Hindlimb muscle (tissue), 1 donor: ENCODE results near the gene ALOXE3. TPM values are rescaled to one million over a fixed set of nuclear protein-coding genes. Genes with fewer than 3 reads are reported as not detected.
"Not testable (repeated sequence)": the region's sequence is repeated elsewhere in the genome, so short reads cannot be mapped to it uniquely, and the experiment has no call there.

ENCODE experiments used
- DNase-seq: peaks from one replicate; pipeline ENCODE4 v3.0.0-alpha.2; 2013
- polyA plus RNA-seq: library from polyadenylated mRNA; unstranded; fragments of 120-200 nt; gene quantifications from one replicate; pipeline ENCODE4 v1.2.1, GENCODE V29; 2013; ENCODE audit not compliant: insufficient read length

ALOXE3 gene
- polyA plus RNA-seq, 1 donor = not detected

DNA sequence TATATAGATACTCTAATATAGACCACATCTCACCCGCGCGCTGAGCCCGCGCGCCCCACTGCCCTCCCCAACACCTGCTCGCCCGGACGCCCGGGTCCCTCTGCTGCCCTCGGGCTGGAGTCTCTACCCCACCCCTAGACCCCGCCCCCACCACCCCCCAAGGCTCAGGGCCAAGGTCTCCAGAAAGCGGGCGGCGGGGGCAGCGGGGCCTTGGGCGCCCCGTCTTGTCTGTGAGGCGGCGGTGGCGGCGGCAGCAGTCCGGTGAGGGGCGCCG lies 3.0 kb upstream of the ALOXE3 start:
- no peak for DNase-seq

DNA sequence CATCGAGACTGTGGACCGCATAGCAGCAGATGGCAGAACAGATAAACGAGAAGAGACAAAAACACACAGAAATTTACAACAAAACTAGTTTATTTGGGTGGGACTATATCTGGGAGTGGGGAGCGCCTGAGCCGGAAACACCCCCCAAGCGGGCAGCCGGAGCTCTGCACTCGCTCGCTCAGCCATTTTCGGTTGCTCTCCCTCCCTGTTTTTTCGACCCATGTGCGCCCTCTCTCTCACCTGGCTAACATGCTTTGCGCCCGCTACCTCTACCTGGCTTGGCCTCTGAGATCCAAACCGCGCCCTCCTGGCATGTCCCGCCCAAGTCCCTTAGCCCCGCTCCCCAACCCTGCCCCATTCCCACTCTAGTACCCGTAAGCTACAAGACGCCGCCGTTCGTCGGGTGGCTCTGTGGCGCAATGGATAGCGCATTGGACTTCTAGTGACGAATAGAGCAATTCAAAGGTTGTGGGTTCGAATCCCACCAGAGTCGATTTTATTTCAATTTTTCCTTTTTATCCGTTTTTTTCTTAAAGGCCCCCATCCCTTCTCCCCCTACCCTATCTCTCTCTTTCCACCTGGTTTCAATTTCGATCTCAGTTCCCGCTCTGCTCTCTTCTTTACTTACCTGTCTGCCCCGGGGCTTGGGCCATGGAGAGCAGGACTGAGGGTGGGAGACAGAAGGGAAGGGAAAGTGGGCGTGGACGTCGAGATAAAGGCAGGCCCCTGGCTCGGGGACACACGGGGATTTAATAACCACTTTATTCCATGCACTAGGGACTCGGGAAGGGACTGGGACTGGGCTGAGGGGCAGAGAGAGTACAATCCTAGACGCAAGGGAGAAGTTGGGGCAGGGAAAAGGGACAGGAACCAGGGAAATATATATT lies 2.4 kb upstream of the ALOXE3 start:
- no peak for DNase-seq

DNA sequence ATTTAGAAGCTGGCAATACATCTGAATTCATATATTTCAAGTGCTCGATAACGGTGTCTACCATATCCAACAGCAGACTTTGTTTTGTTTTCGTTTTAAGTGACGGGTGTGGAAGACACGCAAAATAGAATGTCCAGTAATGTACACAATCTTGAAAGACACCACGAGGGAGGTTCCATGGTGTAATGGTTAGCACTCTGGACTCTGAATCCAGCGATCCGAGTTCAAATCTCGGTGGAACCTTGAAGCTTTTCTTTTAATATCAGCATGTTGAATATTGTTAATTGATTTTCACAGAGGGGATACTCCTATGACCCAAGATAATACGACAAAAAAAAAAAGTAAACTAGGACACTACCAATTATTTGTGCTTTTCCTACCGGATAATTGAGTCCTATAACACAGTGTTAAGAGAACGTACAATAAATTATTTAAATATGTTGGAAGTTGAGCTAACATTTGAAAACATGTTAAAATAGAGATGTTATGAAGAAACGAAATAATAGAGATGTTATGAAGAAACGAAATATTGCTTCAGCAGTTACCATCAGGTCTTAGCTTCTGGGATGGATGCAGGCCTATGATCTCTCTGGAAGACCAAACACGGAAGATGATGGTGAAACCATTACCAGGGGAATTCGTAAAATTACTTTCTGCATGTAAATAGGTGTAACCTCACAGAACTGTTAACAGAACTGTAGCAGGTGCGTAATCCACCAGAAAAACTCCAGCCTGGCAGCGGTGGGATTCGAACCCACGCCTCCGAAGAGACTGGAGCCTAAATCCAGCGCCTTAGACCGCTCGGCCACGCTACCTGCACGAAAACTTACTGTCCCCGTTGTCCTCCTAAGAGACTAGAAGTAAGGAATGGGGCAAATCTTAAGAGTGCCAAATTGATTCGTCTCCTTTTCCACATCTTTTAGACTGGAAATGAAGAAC lies 1.5 kb upstream of the ALOXE3 start:
- peak; percentile 90 for DNase-seq

DNA sequence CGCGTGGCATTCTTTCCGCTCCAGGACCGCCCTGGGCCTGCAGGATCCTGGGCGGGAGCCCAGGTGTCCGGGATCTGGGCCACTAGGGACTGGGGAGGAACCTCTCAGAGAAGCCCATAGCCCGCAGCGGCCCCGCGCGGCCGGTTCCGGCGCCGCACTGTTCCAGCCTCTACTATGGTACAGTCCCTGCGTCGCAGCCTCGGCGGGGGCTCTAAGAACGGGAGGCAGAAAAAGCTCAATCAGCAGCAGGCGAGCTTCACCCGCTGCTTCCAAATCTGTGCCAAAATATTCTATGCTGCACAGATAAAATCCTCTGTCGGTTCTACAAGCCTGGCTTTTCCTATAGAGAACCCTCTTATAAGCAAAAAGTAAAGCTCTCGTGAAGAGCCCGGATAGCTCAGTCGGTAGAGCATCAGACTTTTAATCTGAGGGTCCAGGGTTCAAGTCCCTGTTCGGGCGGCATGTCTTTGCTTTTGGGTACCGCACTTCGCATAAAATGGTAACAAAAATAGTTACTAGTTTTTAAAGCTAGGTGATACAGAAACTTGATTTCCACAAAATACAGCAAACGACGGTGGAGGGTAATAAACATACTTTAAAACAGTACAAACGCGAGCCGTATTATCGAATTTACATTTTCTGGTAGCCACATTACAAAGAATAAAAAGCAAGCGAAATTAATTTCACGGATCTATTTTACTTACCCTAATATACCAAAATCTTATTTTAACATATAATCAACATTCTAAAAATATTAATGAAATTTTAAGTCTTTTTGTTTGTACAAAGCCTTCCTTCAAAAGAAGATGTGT lies 661 bp upstream of the ALOXE3 start:
- peak; percentile 84 for DNase-seq

DNA sequence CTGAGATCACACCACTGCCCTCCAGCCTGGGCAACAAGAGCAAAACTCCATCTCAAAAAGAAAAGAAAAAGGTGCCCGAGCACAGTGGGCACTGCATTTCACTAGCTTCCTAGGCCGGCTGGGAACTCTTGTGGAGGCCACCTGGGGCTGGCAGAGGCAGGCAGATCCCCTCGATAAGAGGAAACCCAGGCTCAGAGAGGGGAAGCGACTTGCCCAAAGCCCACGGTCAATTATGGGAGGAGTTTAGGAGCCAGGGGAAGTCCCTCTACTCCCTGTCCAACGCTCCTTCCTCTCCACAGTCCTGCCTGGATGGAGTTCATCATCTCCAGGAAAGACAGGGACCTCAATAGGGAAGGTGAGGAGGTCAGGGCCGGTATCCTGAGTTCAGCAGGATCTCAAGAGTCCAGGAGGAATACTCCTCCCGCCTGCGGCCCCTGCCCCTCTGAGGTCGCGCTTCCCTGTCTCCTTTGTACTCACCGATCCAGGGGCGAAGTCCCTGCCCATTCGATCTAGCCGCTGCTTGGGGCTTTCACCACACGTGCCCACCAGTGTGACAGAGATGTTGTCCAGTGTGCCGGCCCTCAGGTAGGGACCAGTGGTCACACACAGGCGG lies 841 bp downstream of the ALOXE3 start:
- no peak for DNase-seq

DNA sequence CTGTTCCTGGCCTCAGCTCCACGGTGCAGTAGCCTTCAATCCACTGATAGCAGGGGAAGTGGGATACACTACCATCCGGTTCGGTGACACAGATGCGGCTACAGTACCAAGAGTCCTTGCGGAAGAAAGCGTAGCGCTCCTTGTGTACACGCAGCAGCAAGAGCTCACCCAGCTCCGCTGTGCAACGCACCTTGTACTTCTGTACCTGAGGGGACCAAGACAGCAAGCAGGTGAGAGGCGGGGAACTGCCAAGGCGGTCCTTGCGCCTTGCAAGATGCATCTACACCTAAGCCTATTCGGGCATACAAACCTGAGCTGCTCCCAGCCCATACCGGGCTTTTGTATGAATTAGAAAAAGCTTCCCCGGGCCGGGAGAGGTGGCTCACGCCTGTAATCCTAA lies 1.5 kb downstream of the ALOXE3 start:
- DNase-seq = no peak

DNA sequence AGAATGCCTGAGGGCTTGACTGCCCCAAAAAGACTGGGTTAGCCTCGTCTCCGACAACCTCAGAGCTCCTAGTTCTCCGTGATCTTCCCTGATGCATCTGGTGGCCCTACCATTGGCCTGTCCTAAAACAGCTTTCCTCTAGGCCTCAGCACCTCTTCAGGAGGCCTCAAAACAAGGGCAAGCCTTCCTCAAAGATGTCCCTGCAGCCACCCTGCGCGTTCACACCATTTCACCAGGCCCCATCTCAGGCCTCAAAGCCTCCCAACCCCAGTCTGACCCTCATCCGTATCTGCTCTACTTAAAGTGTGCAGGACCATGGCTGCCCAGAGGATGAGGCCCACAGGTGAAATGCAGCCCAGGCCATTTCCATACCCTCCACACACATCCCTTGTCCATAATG lies 7.4 kb downstream of the ALOXE3 start:
- DNase-seq = no peak

DNA sequence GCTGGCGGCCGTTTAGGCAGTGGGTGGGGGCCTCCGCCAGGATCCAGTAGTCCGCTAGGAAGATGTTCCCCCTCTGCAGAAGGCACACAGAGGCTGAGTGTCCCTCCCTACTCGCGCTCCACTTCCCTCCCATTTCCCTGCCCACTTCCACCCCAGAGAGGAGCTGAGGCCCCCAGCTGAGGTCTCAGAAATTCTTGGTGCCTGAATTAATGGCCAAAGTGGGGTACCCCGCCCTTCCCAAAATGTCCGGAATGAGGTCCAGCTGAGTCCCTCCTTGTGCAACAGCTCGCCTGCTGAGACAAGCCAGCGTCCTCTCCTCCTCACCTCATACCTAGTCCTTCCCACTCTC lies 7.9 kb downstream of the ALOXE3 start:
- no peak for DNase-seq

DNA sequence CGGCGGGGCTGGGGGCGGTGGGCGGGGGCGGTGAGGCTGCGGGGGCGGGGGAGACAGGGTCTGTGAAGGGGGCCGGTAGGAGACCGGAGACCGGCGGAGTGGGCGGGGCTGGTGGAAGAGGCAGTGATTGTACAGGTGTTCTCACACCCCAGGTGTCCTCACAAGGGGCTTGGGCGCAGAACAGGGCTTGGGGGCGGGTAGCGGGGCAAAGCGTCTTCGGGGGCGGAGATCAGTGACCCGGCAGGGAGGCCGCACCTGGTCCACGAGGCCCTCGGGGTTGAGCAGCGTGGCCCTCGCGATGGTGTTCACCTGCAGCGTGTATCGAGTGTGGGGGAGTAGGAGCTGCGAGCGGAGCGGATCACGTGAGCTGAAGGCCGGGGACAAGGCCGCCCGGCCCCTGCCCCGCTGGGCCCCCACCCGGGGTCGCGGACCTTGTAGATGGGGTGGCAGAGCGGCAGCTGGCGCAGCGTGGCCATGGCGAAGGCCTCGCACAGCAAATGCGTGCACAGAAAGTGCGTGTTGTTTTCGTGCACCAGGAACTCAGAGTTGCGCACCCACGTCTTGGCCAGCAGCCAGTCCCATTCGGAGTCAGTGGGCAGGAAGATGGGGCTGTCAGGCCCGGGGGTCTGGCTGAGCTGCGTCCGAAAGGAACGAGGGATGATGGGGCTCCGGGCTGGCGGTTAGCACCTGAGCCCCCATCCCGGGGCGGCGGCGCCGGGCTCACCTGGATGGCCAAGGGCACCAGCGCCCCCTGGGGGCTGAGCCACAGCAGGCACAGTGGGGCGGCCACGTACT lies 8.5 kb downstream of the ALOXE3 start:
- peak; percentile 20 for DNase-seq

DNA sequence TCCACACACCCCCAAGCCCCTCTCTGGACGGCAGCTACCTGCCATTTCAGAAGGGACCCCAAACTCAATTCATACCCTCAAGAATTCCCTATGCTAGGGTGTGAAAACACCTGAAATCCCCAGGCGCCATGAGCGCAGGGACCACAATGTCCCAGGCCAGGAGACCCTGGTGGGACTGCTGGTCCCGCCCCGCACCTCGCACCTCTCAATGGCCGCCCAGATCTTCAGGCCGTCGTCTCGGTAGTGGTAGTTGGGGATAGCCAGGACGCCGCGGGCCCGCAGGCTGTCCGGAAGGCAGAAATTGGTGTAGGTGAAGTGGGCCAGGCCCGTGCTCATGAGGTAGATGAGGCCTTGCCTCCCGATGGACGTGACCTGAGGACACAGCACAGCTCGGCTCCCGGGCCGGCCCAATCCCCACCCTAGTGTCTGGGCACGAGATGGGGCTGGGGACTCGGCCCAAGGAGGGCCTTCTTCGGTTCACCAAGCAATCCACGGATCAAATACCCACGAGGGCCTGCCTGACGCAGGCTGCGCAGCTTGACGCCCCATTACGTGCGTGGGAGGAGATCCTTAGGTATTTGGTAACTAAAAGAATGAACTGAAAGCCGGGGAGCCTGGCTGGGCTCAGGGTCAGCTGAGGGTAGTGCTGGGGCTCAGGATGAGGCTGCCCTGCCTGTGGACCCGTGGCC lies 9.2 kb downstream of the ALOXE3 start:
- no peak for DNase-seq

DNA sequence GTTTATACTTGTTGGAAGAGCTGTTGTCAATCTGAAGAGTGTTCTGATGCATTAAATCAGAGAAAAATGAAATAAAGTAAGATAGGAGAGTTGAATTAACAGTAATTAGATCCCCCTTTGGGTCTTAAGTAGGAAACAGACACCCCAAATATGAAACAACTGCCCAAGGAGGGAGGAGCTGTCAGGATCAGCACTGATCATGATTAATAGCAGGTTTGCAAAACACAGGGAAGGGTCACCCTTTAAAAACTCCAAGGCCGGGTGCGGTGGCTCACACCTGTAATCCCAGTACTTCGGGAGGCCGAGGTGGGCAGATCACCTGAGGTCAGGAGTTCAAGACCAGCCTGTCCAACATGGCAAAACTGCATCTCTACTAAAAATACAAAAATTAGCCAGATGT lies 11.3 kb downstream of the ALOXE3 start:
- not testable (repeated sequence) for DNase-seq

DNA sequence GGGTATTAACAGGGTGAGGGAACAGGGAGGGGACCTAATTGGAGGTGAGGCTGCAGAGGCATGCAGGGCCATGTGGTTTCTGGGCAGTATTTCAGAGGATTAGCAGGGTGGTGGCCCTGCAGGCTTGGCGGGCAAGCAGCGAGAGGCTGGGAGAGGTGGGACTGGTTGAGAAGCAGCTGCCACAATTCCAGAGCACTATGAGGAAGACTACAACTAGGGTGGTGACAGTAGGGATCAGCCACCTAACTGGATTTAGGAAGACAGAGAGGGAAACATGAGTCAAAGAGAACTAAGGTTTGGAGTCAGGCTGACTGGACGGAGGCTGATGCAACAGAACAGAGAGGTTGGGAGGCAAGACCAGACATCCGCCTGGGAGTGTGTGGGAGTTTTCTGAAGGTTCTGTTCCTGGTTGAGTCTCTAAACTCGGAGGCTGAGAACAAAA lies 12.3 kb downstream of the ALOXE3 start:
- no peak for DNase-seq

DNA sequence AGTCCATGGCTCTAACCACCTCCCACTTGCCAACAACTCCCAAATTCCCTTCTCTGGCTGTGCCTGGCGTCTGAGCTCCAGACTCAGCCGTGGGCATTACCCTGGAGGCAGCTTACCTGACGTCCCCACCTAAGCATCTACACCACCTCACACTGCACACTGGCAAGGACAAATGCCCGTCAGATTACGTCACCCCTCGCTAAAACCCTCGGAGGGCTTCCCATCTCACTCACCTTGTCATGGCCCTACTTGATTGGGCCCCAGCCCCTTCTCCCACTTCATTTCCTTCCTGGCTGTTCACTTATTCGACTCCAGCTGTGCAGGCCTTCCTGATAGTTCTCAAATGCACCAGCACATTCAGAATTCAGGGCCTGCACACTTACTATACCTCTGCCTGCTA lies 13.4 kb downstream of the ALOXE3 start:
- no peak for DNase-seq

DNA sequence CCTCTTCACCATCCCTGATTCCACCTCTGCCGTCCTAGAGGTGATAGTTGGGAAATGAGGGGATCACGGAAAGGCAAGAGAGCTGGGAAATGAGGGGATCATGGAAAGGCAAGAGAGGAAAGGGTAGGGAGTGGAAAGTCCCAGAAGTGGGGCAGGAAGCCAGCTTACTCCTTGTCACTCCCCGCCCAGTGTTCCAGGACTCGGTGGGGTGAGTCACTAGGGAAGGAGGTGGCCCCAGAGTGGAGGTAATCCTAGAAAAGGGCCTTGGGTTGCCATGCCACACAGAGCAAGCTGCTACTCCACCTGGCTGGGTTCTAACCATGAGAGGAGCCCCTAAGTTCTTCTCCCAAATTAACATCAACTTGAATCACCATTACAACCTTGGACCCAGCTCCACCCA lies 14.8 kb downstream of the ALOXE3 start:
- no peak for DNase-seq

DNA sequence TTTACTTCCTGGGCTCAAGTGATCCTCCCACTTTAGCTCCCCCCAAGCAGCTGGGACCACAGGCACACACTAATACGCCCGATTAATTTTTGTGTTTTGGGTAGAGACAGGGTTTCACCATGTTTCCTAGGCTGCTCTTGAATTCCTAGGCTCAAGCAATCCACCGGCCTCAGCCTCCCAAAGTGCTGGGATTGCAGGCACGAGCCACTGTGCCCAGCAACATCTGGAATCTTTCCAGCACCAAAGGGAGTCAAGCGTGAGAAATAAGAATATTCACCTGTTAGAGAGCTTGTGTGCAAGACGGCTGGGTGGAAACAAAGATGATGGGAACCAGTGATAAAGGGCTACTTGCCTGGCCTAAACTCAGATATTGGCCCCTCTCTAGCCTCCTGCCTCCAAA lies 16.6 kb downstream of the ALOXE3 start:
- no peak for DNase-seq

DNA sequence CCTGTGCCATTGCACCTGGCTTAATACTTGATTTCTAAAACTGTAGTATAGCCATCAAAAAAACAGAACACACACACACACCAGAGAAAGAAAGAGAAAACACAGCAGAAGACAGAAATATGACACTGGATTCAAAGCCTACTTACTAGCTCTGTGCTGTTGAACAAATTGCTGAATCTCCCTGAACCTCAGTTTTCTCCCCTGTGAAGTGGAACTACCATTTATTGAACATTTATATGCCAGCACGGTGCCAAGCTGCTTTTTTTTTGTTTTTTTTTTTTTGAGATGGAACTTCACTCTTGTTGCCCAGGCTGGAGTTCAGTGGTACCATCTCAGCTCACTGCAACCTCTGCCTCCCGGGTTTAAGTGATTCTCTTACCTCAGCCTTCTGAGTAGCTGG lies 17.6 kb downstream of the ALOXE3 start:
- no peak for DNase-seq

DNA sequence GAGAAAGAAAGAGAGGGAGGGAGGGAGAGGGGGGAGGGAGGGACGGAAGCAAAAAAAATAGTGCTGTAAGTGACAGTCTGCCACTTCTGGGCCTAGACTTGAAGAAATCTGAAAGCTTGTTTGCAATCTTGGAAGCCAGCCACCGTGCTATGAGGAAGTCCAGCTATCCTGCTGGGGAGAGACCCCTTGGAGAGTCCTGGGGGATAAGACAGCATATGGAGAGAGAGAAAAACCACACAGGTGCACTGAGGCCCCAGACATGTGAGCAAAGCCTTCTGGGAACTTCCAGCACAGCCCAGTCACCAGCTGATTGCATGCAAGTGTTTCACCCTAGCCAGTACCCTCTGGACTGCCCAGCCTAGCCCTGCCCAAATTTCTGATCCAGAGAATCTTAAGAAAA lies 18.2 kb downstream of the ALOXE3 start:
- DNase-seq = no peak

DNA sequence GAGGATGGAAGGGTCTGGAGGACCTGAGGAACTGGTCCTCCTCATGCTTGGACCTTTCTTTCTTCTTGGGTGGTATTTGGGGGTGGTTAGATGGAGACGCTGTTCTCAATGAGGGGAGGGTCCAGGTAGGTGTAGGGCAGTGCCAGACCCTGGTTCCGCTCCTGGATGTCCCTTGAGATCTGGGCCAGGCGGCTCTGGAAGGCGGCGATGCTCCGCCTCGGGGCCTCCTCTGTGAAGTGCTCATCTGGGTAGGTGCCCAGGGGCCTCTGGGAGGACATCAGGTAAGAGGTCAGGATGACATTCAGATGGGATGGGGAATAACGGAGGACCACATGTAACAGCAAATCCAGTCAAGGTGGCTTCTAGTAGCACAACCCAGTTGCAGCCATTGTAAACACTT lies 21.8 kb downstream of the ALOXE3 start:
- DNase-seq = no peak

DNA sequence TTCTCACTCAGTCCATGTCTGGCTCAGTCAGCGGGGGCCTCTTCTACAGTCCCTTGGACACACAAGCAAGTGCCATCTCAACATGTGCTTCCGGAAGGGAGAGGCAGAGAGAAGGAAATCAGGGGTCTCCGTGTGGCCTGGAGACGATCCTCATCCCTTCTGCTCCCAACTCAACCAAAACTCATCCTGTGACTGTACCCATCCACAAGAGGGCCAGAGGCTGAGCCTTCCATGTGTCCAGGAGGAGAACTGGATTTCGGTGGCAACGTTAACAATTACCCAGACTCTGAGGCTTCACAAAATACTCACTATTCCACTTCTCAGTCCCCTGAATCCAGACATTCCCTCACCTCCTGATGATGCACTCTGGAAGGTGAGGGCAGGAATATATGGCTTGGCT lies 23.0 kb downstream of the ALOXE3 start:
- no peak for DNase-seq

DNA sequence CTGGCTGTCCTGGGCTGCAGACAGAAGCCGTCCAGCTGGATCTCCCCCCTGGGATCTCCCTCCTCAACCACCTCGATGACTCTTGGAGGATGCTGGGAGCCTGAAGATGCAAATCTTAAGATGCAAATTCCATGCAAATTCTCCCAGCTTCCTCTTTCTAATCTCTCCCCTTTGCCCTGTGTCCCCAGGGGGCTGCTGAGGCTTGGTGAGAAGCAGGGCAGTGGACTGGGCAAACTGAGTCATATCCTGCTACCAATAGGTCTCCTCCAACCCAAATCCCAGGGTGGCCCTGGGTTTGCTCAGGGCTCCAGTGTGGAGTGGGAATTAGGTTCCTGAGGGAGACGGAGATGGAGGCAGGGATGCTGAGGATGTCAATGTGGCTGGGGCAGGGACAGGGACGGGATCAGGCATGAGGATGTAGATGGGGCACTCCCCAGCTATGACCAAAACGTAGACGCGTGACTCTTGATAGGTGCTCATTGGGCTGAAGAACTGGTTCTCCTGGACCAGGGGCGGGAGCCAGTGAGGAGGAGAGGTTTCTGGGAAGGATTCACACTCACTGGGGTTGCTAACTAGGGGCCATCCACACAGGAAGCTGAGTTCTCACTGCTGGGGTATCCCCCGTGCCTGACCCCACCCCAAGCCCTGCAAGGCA lies 27.2 kb downstream of the ALOXE3 start:
- DNase-seq = no peak

DNA sequence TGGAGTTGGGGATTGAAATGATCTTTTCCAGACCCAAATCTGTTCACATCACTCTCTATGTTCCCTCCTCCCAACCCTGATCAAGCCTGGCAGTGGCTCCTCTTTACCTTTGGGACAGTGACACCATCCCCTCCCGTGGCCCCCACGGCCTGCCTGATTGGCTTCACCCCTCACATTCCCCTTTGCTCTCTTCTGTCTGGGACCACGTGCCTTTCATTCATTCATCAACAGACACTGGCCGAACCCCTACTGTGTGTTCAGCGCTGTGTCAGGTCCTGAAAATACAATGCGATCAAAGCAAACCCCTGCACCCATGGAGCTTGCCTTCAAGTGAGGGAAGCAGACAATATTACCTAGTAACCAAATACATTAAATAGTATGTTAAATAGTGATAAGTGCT lies 28.6 kb downstream of the ALOXE3 start:
- DNase-seq = no peak
